GM12878 (cell line): ENCODE measurements around the gene SCCPDH. TPM values are rescaled to one million over a fixed set of nuclear protein-coding genes. Genes with fewer than 3 reads are reported as not detected.

Source experiments
- ATAC-seq: fragments of 200-7000 bp; cut with Tn5 transposase; 3 replicates; pipeline ENCODE4 v1.9.1; 2020; ENCODE audit warnings: mild to moderate bottlenecking, moderate library complexity
- BruUV-seq: library from RNA; stranded (reverse); fragments of 400-500 nt; replicated peaks from 2 replicates; lab custom pipeline; 2021; lab: Mats Ljungman, UMichigan
- CTCF ChIA-PET: fragments of 300-600 bp; sonication (Branson Sonifier 250); formaldehyde crosslinking; extraction: SDS; loops from one replicate; lab custom pipeline; 2021; ENCODE audit warnings: inconsistent platforms; lab: Yijun Ruan, JAX
- POLR2A ChIA-PET: fragments of 350-600 bp; formaldehyde crosslinking; extraction: SDS; loops from one replicate; lab custom pipeline; 2021; ENCODE audit warnings: inconsistent platforms; lab: Charles Lee
- RAD21 ChIA-PET: fragments of 300-600 bp; sonication (Branson Sonifier 250); formaldehyde crosslinking; loops from one replicate; lab custom pipeline; 2023; ENCODE audit warnings: antibody characterized with exemption; ENCODE audit not compliant: unreplicated experiment; lab: Charles Lee
- SMC1A ChIA-PET: fragments of 300-600 bp; sonication (Branson Sonifier 250); formaldehyde crosslinking; loops from one replicate; lab custom pipeline; 2023; ENCODE audit not compliant: unreplicated experiment, uncharacterized antibody; lab: Charles Lee
- DNase-seq: peaks from one replicate; pipeline ENCODE4 v3.0.0-alpha.2; 2011; ENCODE audit warnings: low read depth, low spot score
- FAIRE-seq: peaks from 3 replicates; lab custom pipeline; 2011; peaks lifted over from hg19 to GRCh38; lab: Jason Lieb, UNC
- H2AFZ ChIP-seq: 2 replicates; pipeline ENCODE4 v1.6.0; 2011; ENCODE audit warnings: low read depth, low read length, control low read depth; ENCODE audit not compliant: control insufficient read depth
- H3K27ac ChIP-seq: 2 replicates; pipeline ENCODE4 v1.5.1; 2011; ENCODE audit warnings: control low read depth; ENCODE audit not compliant: control insufficient read depth, insufficient read depth
- H3K27me3 ChIP-seq, 2 experiments: replicated peaks in 1 of 2; 2 replicates each; pipeline versions ENCODE4 v1.6.0 to v1.6.1; 2011; ENCODE audit warnings: low read length in 1 of 2; ENCODE audit not compliant: control insufficient read depth in 2 of 2, insufficient read depth in 2 of 2
- H3K36me3 ChIP-seq, 2 experiments: 2 replicates each; pipeline ENCODE4 v1.5.1; 2011; ENCODE audit warnings: low read length in 1 of 2; ENCODE audit not compliant: control insufficient read depth in 2 of 2, insufficient read depth in 2 of 2
- H3K4me1 ChIP-seq: 2 replicates; pipeline ENCODE4 v1.6.1; 2011; ENCODE audit warnings: mild to moderate bottlenecking, low read length, moderate library complexity, mixed read lengths; ENCODE audit not compliant: control insufficient read depth, insufficient read depth
- H3K4me2 ChIP-seq: 2 replicates; pipeline ENCODE4 v1.6.0; 2011; ENCODE audit warnings: control low read depth; ENCODE audit not compliant: control insufficient read depth, insufficient read depth
- H3K4me3 ChIP-seq: fragments of 200-600 bp; sonication (generic); 2 replicates; pipeline ENCODE4 v1.5.1; 2016
- H3K79me2 ChIP-seq: 2 replicates; pipeline ENCODE4 v1.6.0; 2011; ENCODE audit warnings: low read length; ENCODE audit not compliant: control insufficient read depth, insufficient read depth
- H3K9ac ChIP-seq: 2 replicates; pipeline ENCODE4 v1.8.0; 2011; ENCODE audit warnings: low read length, control low read depth, mixed read lengths; ENCODE audit not compliant: control insufficient read depth, insufficient read depth
- H3K9me3 ChIP-seq: replicated peaks from 3 replicates; pipeline ENCODE4 v1.5.1; 2011; ENCODE audit warnings: mild to moderate bottlenecking, low read length; ENCODE audit not compliant: control insufficient read depth, insufficient read depth
- H4K20me1 ChIP-seq: 2 replicates; pipeline ENCODE4 v1.6.0; 2011; ENCODE audit not compliant: control insufficient read depth, insufficient read depth
- EP300 ChIP-seq, 2 experiments: fragments of 150-350 bp in 1 of 2; IDR thresholded peaks; 2 replicates each; pipeline ENCODE4 v1.6.1; 2011 to 2012; ENCODE audit warnings: low read depth in 2 of 2, low read length in 2 of 2, borderline replicate concordance in 1 of 2, improper control_type of control experiment in 1 of 2, inconsistent platforms in 1 of 2; ENCODE audit not compliant: control insufficient read depth in 1 of 2
- IRF4 ChIP-seq: IDR thresholded peaks from 2 replicates; pipeline ENCODE4 v1.6.1; 2011; ENCODE audit warnings: low read depth, low read length
- NFYA ChIP-seq: IDR thresholded peaks from 2 replicates; pipeline ENCODE4 v1.6.1; 2011; ENCODE audit warnings: low read depth, mild to moderate bottlenecking, low read length, improper control_type of control experiment, borderline replicate concordance
- PAX8 ChIP-seq: fragments of 450-650 bp; IDR thresholded peaks from 2 replicates; pipeline ENCODE4 v1.6.1; 2017; ENCODE audit warnings: mild to moderate bottlenecking, moderate library complexity
- RCOR1 ChIP-seq: conservative IDR thresholded peaks from 2 replicates; pipeline ENCODE4 v1.6.1; 2012; ENCODE audit warnings: low read depth, low read length, improper control_type of control experiment
- SREBF1 ChIP-seq: IDR thresholded peaks from 2 replicates; pipeline ENCODE4 v1.6.1; 2012; ENCODE audit warnings: mild to moderate bottlenecking, low read length
- USF2 ChIP-seq: IDR thresholded peaks from 2 replicates; pipeline ENCODE4 v1.6.1; 2011; ENCODE audit warnings: low read depth, low read length, improper control_type of control experiment, borderline replicate concordance
- ZBTB4 ChIP-seq: fragments of 450-650 bp; formaldehyde crosslinking; IDR thresholded peaks from 2 replicates; pipeline ENCODE4 v1.4.0; 2022; ENCODE audit warnings: mild to moderate bottlenecking, moderate library complexity
- ZNF217 ChIP-seq: fragments of 450-650 bp; IDR thresholded peaks from 2 replicates; pipeline ENCODE4 v1.6.1; 2017; ENCODE audit warnings: antibody characterized with exemption, mild to moderate bottlenecking
- ZNF24 ChIP-seq: fragments of 450-650 bp; IDR thresholded peaks from 2 replicates; pipeline ENCODE4 v1.6.1; 2017; ENCODE audit warnings: antibody characterized with exemption, mild to moderate bottlenecking
- WGBS: methylation state at CpG from one replicate; pipeline ENCODE4 v1.1.6; 2016; ENCODE audit warnings: low lambda C conversion rate; ENCODE audit not compliant: insufficient replicate concordance, insufficient coverage; ENCODE audit errors: missing lambda C conversion rate; 5-methylcytosine and 5-hydroxymethylcytosine counted together
- in situ Hi-C: fragments of 300-500 bp; cut with MboI; formaldehyde crosslinking; loops from 9 replicates; pipeline ENCODE4 v1.14.3; 2018; ENCODE audit warnings: mixed read lengths
- intact Hi-C: fragments of 100-400 bp; cut with micrococcal nuclease; formaldehyde crosslinking; loops from one replicate; pipeline ENCODE4 v1.14.2; 2022; ENCODE audit not compliant: unreplicated experiment
- polyA plus RNA-seq, 11 experiments: library from polyadenylated mRNA; depleted of rRNA in 4 of 11; unstranded in 6 of 11; stranded (reverse) in 5 of 11; fragments of >200 nt; fragmentation: Nextera tagmentation in 4 of 11; fragmentation: Illumina TruSeq in 1 of 11; extraction: Ambion mirVana in 4 of 11; extraction: Trizol in 1 of 11; gene quantifications; 1 replicate in 1 of 11; 2 replicates in 10 of 11; pipeline versions ENCODE4 v1.2.1 to v1.2.3, GENCODE V29; 2011 to 2016; ENCODE audit warnings: inconsistent platforms in 2 of 11, missing spikeins in 2 of 11, low read depth in 1 of 11
- total RNA-seq, 4 experiments: library from RNA; depleted of rRNA in 3 of 4; stranded (reverse); fragments of >200 nt in 3 of 4; fragmentation: Illumina TruSeq in 1 of 4; extraction: Trizol in 1 of 4; gene quantifications; 2 replicates each; pipeline versions ENCODE4 v1.2.1 to v1.2.3, GENCODE V29; 2013 to 2021
- TF ChIP-seq, protein P1 (sequence below): fragments of 450-650 bp; IDR thresholded peaks from 2 replicates; pipeline ENCODE4 v1.6.1; 2018; ENCODE audit warnings: mild to moderate bottlenecking, low read depth, moderate library complexity; ENCODE audit not compliant: partially characterized antibody
- TF ChIP-seq, protein P2 (sequence below): fragments of 150-350 bp; IDR thresholded peaks from 2 replicates; pipeline ENCODE4 v1.6.1; 2014; ENCODE audit warnings: mild to moderate bottlenecking, low read depth, low read length

SCCPDH gene
- total and polyA plus RNA-seq, 10 of the 15 experiments (the other 5 are each of a cell fraction or from before 2014, with no cell fraction given): 5.4 to 44.8 (median 24.5) TPM

DNA sequence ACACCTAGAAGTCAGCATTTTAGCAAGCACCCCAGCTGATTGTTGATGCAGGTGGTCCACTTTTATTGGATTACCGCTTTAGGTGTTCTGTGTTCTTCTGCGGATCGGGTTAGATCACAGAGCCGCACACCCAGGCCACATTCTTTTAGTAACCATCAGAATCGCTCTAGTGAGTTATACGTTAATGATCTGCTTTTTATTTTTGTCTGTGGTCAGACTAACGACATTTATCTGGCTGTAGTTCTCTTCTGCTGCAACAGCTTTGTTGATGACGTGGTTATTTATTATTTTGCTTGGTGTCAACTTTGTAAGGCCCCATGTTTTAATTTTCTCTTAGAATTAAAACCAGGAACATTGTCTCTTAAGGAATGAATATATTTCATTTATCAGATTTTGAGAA is 18.2 kb downstream of the SCCPDH start:
- POLR2A ChIA-PET: no interaction called here
- peaks cover 0 to 16% of the 10 kb centered on the region in 2 experiments; a peak in 3 of 4 replicates for H3K36me3 ChIP-seq
- H4K20me1 ChIP-seq: no peaks in the 10 kb centered on the region
- 95% methylated on average over 8 of the region's 8 CpGs for WGBS
- H2AFZ ChIP-seq: no peak overlapping the region
- SMC1A ChIA-PET: interaction anchor here (0.6 kb wide), 1 partner anchor 66 kb away, joined by 3 read pairs; no protein-coding TSS in a partner anchor
- peaks cover 4% of the 10 kb centered on the region for H3K9me3 ChIP-seq
- no TSS peak for BruUV-seq
- RAD21 ChIA-PET: no interaction called here
- FAIRE-seq (no peak), ATAC-seq (no peak), DNase-seq (no peak)
- H3K4me1 ChIP-seq: no peaks in the 10 kb centered on the region
- H3K4me3 ChIP-seq: no peak overlapping the region
- no peaks in the 10 kb centered on the region for H3K79me2 ChIP-seq
- H3K9ac ChIP-seq: no peak overlapping the region
- in situ Hi-C loops: no loop called here
- H3K4me2 ChIP-seq: no peak overlapping the region
- H3K27ac ChIP-seq: no peak overlapping the region
- CTCF ChIA-PET: interaction anchor here (1.6 kb wide), 1 partner anchor 11 kb away, joined by 3 read pairs; no protein-coding TSS in a partner anchor
- no peaks in the 10 kb centered on the region for H3K27me3 ChIP-seq
- no peak for TF ChIP-seq USF2
- TF ChIP-seq IRF4: no peak
- TF ChIP-seq, protein P1, sequence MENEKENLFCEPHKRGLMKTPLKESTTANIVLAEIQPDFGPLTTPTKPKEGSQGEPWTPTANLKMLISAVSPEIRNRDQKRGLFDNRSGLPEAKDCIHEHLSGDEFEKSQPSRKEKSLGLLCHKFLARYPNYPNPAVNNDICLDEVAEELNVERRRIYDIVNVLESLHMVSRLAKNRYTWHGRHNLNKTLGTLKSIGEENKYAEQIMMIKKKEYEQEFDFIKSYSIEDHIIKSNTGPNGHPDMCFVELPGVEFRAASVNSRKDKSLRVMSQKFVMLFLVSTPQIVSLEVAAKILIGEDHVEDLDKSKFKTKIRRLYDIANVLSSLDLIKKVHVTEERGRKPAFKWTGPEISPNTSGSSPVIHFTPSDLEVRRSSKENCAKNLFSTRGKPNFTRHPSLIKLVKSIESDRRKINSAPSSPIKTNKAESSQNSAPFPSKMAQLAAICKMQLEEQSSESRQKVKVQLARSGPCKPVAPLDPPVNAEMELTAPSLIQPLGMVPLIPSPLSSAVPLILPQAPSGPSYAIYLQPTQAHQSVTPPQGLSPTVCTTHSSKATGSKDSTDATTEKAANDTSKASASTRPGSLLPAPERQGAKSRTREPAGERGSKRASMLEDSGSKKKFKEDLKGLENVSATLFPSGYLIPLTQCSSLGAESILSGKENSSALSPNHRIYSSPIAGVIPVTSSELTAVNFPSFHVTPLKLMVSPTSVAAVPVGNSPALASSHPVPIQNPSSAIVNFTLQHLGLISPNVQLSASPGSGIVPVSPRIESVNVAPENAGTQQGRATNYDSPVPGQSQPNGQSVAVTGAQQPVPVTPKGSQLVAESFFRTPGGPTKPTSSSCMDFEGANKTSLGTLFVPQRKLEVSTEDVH: no peak
- TF ChIP-seq PAX8: no peak
- TF ChIP-seq, protein P2, sequence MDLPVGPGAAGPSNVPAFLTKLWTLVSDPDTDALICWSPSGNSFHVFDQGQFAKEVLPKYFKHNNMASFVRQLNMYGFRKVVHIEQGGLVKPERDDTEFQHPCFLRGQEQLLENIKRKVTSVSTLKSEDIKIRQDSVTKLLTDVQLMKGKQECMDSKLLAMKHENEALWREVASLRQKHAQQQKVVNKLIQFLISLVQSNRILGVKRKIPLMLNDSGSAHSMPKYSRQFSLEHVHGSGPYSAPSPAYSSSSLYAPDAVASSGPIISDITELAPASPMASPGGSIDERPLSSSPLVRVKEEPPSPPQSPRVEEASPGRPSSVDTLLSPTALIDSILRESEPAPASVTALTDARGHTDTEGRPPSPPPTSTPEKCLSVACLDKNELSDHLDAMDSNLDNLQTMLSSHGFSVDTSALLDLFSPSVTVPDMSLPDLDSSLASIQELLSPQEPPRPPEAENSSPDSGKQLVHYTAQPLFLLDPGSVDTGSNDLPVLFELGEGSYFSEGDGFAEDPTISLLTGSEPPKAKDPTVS: no peak
- no peak for TF ChIP-seq EP300 (IDR thresholded peaks at IDR 0.05; ENCODE audit: borderline replicate concordance in 1 of 2, control insufficient read depth in 1 of 2, low read depth in 2 of 2, low read length in 2 of 2)
- no peak for TF ChIP-seq ZNF24
- TF ChIP-seq NFYA: no peak
- TF ChIP-seq ZBTB4 (CRISPR knock-in tag): no peak
- no peak for TF ChIP-seq SREBF1
- TF ChIP-seq RCOR1: no peak
- no peak for TF ChIP-seq ZNF217
- intact Hi-C loops: no loop called here
